Mucosa of descending colon (tissue), 3 donors: Measurements from ENCODE around the gene WIPF3. TPM values are rescaled to one million over a fixed set of nuclear protein-coding genes. Genes with fewer than 3 reads are reported as not detected.

Experiments used
- ATAC-seq: fragments of 200-7000 bp; cut with Tn5 transposase; one replicate; pipeline ENCODE4 v1.9.1; 2020; ENCODE audit warnings: mild to moderate bottlenecking, moderate library complexity
- DNase-seq, 3 donors: peaks; one replicate each; pipeline ENCODE4 v3.0.0-alpha.2; 2020
- H3K36me3 ChIP-seq: fragments of 200-600 bp; one replicate; pipeline ENCODE4 v1.8.0; 2021; ENCODE audit warnings: low read depth, mild to moderate bottlenecking
- H3K4me1 ChIP-seq: fragments of 200-600 bp; one replicate; pipeline ENCODE4 v1.8.0; 2021; ENCODE audit warnings: low read depth, mild to moderate bottlenecking
- H3K4me3 ChIP-seq: fragments of 200-600 bp; one replicate; pipeline ENCODE4 v1.8.0; 2021; ENCODE audit warnings: mild to moderate bottlenecking
- H3K9me3 ChIP-seq: fragments of 200-600 bp; one replicate; pipeline ENCODE4 v1.8.0; 2021; ENCODE audit warnings: mild to moderate bottlenecking
- CTCF ChIP-seq: fragments of 200-600 bp; IDR thresholded peaks from one replicate; pipeline ENCODE4 v1.8.0; 2022; ENCODE audit warnings: antibody characterized with exemption, mild to moderate bottlenecking
- intact Hi-C, 2 donors: fragments of 100-400 bp; cut with DNase I in 1 of 2; cut with micrococcal nuclease in 1 of 2; formaldehyde crosslinking; loops; one replicate each; pipeline versions ENCODE4 v1.11.0 to v1.11.1; 2022; cut with DNase I, micrococcal nuclease
- total RNA-seq, 3 donors: library from RNA; stranded (reverse); fragmentation: NEBNext Ultra II Directional in 2 of 3; extraction: Animal tissue kit (Norgen Biotek cat#: 25700) in 2 of 3; gene quantifications; one replicate each; pipeline versions ENCODE4 v1.2.1 to v1.2.4, GENCODE V29; 2021 to 2023
- donor health status: DM: no; HTN: no; CAD: no; lungs with moderate emphysema.
- donor health status: DM: no; HTN: no; CAD: no.
- donor health status: DM: no; HTN: yes; CAD: no.

Gene WIPF3
- total RNA-seq, 3 donors from 2014 or later, result 0.89 to 2.2 (median 1.2) TPM

GRCh38 chr7:29818308-29818707 lies 12.0 kb downstream of the WIPF3 start:
- no peak overlapping the region for H3K4me3 ChIP-seq
- intact Hi-C loops, result no loop called here
- H3K36me3 ChIP-seq, result no peaks in the 10 kb centered on the region
- no peak for DNase-seq
- H3K4me1 ChIP-seq, result no peaks in the 10 kb centered on the region
- H3K9me3 ChIP-seq, result no peaks in the 10 kb centered on the region
- ATAC-seq, result no peak
- TF ChIP-seq CTCF, result no peak

DNA sequence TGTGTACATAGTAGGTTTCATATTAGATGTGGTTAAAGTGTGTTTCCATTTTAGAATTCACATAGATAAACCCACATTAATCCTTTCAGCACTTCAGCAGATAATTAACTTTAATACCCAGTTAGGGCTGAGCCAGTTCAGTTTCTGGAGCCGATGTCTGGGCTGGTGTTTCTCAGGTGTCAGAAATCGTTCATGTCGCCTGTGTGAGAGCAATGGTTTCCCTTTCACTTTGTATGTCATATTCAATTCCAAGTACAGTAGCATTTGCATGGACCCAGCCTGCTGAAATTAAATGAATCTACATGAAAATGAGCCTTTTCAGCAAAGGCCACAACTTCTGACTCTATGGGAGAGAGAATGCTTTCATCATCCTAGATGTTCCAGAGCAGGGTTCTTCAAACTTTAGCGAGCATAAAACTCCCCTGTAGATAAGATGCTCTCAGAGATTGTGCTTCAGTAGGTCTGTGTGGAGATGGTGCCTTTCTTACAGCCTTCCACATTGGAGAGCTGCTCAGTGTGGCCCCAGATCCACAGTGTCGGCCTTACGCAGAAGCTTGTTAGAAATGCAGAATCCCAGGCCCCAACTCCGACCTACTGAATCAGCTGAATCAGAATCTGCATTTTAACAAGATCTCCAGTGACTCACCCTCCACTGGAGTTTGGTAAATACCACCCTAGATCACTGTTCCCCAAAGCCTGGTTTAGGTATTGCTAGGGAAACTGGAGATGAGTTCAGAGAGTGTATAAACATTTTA lies 19.6 kb downstream of the WIPF3 start:
- no peaks in the 10 kb centered on the region for H3K36me3 ChIP-seq
- ATAC-seq (peak; percentile 44), DNase-seq (no peak)
- intact Hi-C loops, result no loop called here
- no peaks in the 10 kb centered on the region for H3K9me3 ChIP-seq
- no peak for TF ChIP-seq CTCF
- no peaks in the 10 kb centered on the region for H3K4me1 ChIP-seq
- no peak overlapping the region for H3K4me3 ChIP-seq

GRCh38 chr7:29826530-29826822 lies 20.2 kb downstream of the WIPF3 start:
- Histone ChIP-seq H3K9me3 (no peaks in the 10 kb centered on the region), H3K36me3 (no peaks in the 10 kb centered on the region), H3K4me1 (no peaks in the 10 kb centered on the region), H3K4me3 (no peak overlapping the region)
- ATAC-seq, result no peak
- intact Hi-C loops, result no loop called here
- DNase-seq, result no peak
- no peak for TF ChIP-seq CTCF

DNA sequence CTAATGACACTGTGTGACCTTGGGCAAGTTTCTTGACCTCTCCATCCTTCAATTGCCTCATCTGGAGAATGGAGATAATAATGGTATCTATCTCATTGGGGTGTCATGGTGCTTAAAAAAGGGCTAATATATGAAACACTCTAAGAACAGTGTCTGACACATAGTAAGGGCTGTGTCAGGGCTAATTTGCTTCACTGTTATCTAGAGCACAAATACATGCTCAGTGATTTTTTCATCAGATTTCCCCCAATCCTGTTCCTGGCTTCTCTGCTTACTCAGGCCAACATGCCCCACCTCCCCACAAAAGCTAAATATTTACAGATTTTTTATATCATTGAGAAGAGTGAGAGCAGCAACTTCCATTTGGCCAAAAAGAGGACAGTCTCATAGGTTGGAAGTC lies 20.6 kb downstream of the WIPF3 start:
- no peak for TF ChIP-seq CTCF
- H3K36me3 ChIP-seq, result no peaks in the 10 kb centered on the region
- H3K9me3 ChIP-seq, result no peaks in the 10 kb centered on the region
- ATAC-seq (no peak), DNase-seq (no peak)
- H3K4me1 ChIP-seq, result no peaks in the 10 kb centered on the region
- intact Hi-C loops, result no loop called here
- no peak overlapping the region for H3K4me3 ChIP-seq

DNA sequence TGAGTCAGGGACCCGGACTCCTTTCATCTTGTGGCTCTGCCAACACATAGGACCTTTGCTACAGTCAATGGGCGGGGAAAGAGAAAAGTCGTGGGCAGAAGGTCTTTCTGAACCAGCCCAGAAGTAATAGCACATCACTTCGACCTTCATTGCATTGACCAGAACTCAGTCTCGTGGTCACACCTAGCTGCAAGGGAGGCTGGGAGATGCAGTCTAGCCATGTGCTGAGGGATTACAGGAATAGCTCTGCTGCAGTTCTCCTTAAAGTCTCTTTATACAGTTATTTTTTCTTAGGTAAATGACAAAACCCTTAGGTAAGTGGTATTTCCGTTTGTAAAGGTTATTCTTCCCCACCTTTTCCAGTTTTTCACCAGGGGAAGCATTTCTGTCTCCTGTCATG lies 25.4 kb downstream of the WIPF3 start:
- intact Hi-C loops, result no loop called here
- no peaks in the 10 kb centered on the region for H3K9me3 ChIP-seq

More for the DNA sequence above, 25.4 kb downstream of the WIPF3 start:
- H3K4me1 ChIP-seq, result no peaks in the 10 kb centered on the region
- no peaks in the 10 kb centered on the region for H3K36me3 ChIP-seq
- ATAC-seq (no peak), DNase-seq (no peak)
- no peak overlapping the region for H3K4me3 ChIP-seq
- no peak for TF ChIP-seq CTCF
